HG02623 (cell line): Measurements from ENCODE around the gene THADA.
"Not testable (repeated sequence)": the region's sequence is repeated elsewhere in the genome, so short reads cannot be mapped to it uniquely, and the experiment has no call there.

Experiments
- ATAC-seq: cut with Tn5 transposase; IDR thresholded peaks from one replicate; pipeline ENCODE4 v1.9.1; 2021; ENCODE audit warnings: moderate library complexity; ENCODE audit not compliant: unreplicated experiment

The THADA gene

DNA sequence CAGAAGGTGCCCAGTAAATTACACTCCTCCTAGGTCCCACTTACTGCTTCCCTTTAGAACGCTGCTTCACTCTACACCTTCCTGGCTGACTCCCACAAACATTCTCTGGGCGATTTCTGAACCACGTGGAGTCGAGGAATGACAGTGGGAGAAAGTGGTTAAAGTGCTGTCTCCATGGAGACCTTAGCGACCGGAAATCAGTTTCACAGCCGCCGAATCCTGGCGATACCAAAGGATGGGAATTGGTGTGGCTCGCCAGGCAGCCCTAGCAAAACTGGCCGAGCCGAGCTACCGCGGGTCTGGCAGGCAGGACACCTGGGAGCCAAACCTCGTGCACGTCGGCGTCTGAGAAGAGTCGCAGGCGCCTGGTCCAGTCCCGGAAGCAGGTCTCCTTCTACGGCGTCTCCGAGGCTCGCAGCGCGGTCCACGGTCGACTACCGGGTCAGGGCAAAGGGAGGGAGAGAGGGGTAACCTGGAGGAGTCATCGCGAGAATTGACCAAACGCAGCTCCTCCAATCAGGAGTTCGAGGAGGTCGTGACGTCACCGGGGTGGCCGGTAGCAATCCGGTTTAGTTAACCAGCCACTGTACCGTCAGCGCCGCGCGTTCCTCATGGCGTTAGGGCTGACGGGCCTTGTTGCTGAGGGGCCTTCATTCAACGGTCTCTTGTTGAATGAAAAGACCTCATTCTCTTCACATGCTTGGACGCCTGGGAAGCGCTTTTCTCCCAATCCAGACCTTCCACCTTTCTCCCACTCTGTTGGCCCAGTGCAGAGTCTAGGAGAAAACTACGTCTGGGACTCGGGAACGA, at the start of gene THADA:
TSS of gene THADA (minus strand) at position 436 of the 810 bp plus-strand sequence. CDS start 3,646 bp downstream, outside the sequence.
- peak; percentile 98 for ATAC-seq

GRCh38 chr2:43643680-43644079, 47.8 kb upstream of the THADA start:
- ATAC-seq: no peak

- ATAC-seq: no peak
Measured at GRCh38 chr2:43642363-43642762, 46.5 kb upstream of the THADA start.

GRCh38 chr2:43637030-43637803, 41.4 kb upstream of the THADA start, which contains the start of gene PLEKHH2:
PLEKHH2 (plus strand) TSS chr2:43637260; CDS start chr2:43644674, 7,414 bp downstream.
- ATAC-seq: peak; percentile 99

- ATAC-seq: no peak
Measured at GRCh38 chr2:43636621-43637020, 40.8 kb upstream of the THADA start.

DNA sequence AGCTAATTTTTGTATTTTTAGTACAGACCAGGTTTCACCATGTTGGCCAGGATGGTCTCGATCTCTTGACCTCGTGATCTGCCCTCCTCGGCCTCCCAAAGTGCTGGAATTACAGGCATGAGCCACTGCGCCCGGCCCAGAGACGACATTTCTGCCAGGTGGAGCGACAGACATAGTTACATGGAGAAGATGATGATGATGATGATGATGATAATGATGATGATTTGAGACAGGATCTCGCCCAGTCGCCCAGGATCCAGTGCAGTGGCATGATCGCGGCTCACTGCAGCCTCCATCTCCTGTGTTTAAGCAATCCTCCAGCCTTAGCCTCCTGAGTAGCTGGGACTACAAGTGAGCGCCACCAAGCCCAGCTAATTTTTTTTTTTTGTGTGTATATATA, 40.3 kb upstream of the THADA start:
- not testable (repeated sequence) for ATAC-seq

- ATAC-seq: no peak
Measured at GRCh38 chr2:43634604-43635306, 38.9 kb upstream of the THADA start.

GRCh38 chr2:43631618-43632317, 35.9 kb upstream of the THADA start:
- ATAC-seq: no peak

GRCh38 chr2:43622931-43623451, 27.2 kb upstream of the THADA start:
- no peak for ATAC-seq

DNA sequence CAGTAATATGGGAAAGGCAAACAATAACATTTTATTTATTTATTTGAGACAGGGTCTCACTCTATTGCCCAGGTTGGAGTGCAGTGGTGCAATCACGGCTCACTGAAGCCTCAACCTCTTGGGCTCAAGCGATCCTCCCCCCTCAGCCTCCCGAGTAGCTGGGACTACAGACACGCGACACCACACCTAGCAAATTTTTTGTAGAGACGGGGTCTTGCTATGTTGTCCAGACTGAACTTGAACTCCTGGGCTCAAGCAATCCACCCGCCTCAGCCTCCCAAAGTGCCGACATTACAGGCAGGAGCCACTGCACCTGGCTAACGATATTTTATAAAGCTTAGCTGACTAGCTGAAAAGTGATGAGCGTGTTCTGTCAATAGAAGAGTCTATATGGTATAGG, 23.7 kb upstream of the THADA start:
- no peak for ATAC-seq

- no peak for ATAC-seq
Measured at GRCh38 chr2:43616967-43617680, 21.3 kb upstream of the THADA start.

- ATAC-seq: no peak
Measured at GRCh38 chr2:43612944-43613343, 17.1 kb upstream of the THADA start.

DNA sequence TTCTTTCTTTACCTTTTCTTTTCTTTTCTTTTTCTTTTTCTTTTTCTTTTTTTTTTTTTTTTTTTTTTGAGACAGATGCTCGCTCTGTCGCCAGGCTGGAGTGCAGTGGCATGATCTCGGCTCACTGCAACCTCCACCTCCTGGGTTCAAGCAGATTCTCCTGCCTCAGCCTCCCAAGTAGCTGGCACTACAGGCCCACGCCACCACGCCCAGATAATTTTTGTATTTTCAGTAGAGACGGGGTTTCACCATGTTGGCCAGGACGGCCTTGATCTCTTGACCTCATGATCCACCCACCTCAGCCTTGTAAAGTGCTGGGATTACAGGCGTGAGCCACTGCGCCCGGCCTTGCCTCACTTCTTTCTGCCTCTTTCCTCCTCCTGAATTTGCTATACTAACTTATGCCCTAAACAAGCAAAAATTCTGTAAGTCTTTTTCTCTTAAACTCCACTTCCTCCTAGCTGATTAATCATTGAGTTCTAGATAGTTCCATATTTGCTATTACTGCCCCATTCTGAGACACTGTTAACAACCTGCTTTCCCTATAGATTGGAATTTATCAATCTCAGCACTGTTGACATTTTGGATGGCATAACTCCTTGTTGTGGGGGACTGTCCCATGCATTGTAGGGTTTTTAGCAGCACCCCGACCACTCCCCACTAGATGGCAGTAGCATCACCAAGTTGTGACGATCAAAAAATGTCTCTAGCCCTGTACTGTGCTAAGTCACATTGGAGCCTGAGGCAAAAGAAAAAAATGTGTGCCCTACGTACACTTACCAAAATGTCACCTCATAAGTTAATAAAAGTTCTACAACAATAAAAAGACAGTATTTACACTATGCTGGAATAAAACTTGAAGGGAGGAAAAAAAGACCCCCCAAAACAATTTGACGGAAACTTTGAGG, 16.4 kb upstream of the THADA start:
- no peak for ATAC-seq

DNA sequence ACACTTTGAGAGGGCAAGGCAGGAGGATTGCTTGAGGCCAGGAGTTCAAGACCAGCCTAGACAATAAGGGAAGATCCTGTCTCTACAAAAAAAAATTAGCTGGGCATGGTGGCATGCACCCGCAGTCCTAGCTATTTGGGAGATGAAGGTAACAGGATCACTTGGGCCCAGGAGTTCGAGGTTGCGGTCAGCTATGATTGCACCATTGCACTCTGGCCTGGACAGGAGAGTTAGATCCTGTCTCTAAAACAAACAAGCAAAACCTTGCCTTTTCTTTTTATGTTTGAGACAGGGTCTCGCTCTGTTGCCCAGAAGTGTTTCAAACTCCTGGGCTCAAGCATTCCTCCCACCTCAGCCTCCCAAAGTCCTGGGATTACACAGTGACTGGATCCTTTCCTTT, 14.5 kb upstream of the THADA start:
- ATAC-seq: no peak

GRCh38 chr2:43609290-43609918, 13.6 kb upstream of the THADA start:
- no peak for ATAC-seq

- ATAC-seq: no peak
Measured at GRCh38 chr2:43605851-43606250, 10.0 kb upstream of the THADA start.

DNA sequence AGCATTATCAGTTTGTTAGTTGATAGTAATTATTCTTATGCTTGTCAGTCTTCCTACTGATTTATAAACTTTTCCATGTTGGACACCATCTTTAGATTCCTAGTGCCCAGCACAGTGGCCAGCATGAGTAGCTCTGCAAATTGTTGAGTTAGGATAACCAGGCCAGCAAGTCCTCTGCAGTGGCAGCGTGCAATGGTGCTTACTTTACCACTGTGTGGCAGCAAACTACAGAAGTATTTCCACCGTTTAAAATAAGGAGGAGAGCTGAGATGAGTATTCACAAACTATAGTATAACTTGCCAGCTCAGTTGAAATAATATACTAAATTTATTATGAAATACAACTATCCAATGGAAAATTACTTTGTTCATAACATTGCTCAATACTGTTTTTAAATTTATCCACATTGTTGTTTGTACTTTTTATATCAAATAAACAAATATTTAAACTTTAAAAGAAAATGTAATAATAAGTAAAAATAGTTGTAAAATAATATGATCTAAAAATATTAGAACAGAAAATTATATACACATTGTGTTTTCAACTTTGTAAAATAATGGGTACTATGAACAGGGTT, 9.3 kb upstream of the THADA start:
- ATAC-seq: no peak

GRCh38 chr2:43604674-43605073, 8.8 kb upstream of the THADA start:
- ATAC-seq: no peak
